Activated naive CD4-positive, alpha-beta T cell (primary cell): ENCODE data around the gene ADAMTS13.

ENCODE experiments used
- DNase-seq, 4 experiments: peaks; one replicate each; lab custom pipeline; 2025; lab: John Stamatoyannopoulos, UW

Gene ADAMTS13

DNA sequence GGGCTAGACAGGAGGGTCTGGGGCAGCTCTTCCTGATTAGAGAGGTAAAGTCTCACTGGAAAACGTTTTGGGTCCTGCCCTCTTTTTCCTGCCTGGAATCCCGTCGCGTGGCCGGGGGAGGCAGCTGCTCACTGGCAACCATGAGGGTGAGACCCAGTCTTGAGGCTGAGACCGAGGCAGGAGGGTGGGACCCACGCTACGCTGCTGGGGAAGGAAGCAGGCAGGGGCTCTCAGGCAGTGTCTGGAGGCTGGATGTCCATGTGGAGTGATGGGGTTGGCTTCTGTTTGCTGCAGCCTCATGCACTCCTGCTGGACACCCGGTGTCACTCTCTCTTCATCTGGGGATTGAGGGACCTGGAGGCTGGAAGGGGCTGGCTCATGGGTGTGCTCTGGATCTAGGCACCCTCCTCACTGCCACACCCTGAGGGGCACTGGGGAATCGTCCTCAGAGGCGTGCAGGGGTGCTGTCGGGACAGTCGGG is 68.1 kb downstream of the ADAMTS13 start:
- DNase-seq: no peak

DNA sequence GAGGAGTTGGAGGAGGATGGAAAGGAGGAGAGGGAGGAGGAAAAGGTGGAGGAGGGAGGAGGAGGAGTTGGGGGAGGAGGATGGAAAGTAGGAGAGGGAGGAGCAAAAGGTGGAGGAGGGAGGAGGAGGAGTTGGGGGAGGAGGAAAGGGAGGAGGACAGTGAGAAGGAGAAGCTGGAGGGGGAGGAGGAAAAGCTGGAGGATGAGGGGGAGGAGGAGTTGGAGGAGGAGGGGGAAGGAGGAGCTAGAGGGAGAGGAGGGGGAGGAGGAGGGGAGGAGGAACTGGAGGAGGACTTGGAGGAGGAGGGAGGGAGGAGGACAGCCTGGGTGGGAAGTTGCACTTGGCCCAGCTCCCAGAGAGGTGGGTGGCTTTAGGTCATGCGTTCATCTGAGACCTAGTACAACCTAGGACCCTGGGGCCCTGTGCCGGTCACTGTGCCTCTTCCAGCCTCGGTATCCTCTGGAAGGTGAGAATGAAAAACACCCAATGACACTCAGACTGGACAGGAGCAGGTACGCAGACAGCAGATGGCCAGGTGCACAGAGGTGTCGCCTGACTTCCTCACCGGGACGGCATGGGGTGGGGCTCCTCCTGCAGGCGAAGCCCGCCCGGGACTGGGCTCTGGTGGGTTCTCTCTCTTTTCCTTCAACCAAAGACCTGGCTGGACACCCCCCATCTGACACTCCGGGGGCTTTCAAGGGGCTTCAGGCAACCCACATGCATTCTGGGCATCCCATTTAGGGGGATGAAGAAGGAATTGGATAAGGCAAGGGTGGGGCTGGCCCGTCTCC is 68.9 kb downstream of the ADAMTS13 start:
- DNase-seq: no peak

DNA sequence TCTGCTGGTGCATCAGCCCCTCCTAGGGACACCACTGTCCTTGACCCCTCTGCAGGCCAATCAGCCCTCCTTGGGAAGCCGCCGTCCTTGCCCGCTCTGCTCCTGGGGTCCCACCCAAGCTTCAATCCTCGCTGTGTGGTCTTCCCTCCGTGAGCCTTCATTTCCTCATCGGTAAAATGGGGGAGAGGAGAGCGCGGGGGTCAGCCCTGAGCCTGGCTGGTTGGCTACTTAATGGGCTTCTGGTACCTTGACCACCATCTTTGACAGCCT is 69.4 kb downstream of the ADAMTS13 start:
- DNase-seq: no peak

DNA sequence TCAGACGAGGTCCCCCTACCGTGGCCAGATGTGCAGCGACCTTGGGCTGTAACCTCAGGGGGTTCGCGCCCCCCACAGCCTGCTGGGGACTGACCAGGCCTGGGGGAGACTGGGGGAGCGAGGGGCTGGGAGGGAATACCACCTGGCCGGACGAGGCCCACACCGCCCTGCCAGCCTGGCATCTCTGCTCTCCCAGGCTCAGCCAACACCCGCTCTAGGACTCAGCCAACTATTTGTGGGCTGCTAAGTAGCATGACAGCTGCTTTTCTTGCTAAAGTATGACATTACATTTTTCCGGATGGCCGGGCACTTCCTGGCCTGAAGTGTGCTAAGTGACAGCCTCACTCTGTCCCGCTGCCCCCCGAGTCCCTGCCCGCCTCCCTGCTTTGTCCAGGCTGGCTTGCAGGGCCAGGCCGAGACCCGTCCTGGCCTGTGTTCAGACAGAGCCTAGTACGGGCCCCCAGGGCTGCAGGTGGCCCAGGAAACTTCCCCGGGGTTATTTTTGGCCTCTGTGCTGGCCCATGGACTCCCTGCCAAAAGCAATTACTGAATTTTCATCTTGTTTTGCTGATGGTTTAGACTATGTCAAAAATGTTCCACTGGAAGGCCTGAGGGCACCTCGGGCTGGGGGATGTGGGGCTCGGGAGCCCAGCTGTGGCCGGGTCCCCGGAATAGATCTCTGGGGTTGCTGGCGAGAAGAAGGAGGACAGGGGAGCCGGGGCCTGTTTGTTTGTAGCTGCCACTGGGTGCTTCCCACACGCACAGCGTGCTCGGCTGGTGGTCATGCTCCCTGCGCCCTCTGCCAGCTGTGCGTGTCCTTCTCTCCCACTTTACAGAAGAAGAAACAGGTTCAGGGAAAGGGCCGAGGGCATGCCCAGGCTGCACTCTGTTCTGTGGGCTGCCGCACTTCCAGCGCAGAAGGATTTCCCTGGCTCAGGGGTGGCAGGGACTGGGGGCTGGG is 70.2 kb downstream of the ADAMTS13 start:
- DNase-seq: no peak

DNA sequence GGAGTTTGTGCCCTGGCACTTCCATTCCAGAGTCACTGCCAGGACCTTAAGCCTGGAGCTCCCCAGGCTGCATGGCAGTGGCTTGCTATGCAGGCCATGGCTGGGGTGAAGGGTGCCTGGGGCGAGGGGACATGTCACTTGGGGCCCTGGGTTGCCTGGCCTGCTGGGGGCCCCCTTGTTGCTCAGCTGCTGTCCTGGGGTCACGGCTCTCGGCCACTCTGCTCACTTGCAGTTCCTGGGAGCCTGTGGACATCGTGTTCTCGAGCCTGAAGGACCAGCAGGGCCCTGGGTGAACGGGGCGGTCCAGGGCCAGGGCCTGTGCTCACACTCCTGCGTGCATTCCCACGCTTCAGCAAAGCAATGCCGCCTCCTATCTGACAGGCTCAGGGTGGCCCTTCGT is 71.3 kb downstream of the ADAMTS13 start:
- DNase-seq: no peak

DNA sequence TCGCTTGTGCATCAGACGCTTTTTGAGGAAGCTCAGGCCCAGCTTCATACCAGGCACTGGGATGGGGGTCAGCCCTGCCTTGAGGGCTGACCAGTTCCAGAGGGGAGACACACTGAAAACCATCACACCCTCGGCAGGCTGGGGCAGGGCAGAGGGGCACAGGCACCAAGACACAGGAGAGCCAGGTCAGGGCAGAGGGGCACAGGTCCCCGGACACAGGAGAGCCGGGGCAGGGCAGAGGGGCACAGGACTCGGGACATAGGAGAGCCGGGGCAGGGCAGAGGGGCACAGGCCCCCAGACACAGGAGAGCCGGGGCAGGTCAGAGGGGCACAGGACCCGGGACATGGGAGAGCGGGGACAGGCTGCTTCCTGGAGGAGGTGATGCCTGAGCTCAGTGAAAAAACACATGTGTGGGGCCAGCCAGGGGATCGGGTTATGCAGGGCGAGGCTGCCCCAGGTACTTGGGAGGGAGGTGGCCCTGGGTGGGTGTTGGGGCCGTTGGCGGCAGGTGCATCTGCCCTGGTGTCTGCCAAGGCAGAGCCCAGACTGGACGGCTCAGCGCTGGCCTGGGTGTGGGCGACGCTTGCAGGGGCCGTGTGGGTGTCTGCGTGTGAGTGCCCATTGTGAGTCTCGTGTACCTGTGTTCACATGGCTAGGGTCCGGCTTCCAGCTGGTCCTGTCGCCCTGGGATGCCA is 71.8 kb downstream of the ADAMTS13 start:
- DNase-seq: no peak

DNA sequence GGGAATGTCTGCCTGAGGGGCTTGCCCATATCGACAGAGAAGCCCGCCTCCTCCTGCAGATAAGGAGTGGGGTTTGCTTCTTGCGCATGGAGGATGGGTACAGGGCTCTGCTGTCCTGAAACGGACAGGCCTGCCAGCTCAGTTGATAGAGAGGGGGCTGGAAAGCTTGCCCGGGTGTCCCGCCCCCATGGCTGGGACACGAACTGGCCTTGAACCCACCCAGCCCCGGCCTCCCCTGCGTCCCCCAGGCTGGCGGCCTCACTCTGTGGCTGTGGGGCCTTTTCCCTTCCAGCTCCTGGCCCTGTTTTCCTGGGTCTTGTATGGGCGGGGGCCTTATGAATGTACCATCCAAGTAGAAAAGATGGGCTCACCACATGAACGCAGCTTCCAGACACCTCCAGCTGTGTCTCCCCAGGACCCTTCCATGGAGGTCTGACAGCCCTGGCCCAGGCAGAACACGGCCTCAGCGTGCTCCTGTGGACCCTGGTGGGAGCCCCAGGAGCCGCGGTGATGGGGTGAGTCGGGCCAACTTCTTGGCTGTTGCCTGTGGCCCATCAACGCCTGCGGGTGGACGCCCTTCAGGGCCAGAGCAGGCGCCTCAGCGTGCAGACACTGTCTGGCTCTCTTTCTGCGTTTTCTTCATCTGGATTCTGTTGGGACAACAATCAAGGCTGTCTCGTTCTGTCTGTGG is 72.6 kb downstream of the ADAMTS13 start:
- no peak for DNase-seq

DNA sequence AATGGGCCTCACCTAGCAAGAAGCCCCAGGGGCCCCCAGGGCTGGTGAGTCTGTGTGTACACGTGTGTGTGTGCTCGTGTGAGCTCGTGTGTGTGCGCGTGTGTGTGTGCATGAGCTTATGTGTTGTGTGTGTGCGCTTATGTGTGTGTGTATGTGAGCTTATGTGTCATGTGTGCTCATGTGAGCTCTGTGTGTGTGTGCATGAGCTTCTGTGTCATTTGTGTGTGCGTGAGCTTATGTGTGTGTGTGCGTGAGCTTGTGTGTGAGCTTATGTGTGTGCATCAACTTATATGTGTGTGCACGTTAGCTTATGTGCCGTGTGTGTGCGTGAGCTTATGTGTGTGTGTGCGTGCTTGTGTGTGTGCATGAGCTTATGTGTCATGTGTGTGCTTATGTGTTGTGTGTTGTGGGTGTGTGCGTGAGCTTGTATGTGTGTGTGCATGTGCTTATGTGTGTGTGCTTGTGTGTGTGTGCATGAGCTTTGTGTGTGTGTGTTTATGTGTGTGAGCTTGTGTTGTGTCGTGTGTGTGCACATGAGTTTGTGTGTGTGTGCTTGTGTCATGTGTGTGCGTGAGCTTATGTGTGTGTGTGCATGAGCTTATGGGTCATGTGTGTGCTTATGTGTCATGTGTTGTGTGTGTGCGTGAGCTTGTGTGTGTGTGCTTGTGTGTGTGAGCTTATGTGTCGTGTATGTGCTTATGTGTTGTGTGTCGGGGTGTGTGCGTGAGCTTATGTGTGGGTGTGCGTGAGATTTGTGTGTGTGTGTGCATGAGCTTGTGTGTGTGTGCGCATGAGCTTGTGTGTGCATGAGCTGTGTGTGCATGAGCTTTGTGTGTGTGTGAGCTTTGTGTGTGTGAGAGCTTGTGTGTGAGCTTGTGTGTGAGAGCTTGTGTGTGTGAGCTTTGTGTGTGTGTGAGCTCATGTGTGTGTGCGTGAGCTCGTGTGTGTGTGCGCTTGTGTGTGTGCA is 73.4 kb downstream of the ADAMTS13 start:
- no peak for DNase-seq

DNA sequence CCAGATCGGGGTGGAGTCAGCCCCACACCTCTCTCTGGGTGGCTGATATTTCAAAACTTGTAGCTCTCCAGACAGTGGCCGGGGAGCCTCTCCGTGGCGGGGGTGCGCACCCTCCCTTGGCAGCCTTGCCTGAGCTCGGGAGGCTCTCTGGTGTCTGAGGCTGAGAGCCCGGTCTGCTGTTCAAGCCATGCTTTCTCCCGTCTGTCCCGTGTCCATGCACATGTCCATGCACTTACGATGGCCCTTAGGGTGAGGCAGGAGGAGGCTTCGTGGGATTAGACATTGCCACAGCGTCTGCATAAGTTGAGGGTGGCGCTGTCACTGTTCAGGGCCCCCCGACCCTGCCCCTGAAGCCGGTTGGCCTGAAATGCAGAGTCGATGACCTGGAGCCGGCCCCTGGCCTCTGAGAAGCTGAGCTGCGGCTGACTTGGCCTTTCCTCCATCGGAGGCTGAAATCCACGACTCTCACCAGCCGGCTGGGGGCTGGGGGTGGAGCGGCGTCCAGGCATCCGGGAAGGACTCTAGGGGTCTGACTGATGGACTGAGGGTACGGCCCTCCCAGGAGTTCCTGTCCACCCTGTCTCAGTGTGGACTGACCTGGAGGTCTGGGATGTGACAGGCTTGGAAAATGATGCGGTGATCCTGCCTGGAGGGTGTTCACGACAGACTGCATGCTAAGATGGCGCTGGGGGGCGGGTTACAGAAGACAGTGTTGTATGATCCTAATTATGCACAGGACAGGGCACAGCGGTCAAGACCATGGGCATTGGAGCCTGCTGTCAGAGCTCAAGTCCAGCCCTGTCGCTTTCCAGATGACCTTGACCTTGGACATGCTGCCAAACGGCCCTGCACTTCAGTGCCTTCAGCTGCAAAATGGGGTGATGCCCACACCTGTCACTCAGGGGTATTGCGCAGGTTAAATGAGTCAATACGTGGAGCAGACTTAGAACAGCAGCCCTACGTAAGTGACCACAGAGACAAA is 75.0 kb downstream of the ADAMTS13 start:
- DNase-seq: no peak

DNA sequence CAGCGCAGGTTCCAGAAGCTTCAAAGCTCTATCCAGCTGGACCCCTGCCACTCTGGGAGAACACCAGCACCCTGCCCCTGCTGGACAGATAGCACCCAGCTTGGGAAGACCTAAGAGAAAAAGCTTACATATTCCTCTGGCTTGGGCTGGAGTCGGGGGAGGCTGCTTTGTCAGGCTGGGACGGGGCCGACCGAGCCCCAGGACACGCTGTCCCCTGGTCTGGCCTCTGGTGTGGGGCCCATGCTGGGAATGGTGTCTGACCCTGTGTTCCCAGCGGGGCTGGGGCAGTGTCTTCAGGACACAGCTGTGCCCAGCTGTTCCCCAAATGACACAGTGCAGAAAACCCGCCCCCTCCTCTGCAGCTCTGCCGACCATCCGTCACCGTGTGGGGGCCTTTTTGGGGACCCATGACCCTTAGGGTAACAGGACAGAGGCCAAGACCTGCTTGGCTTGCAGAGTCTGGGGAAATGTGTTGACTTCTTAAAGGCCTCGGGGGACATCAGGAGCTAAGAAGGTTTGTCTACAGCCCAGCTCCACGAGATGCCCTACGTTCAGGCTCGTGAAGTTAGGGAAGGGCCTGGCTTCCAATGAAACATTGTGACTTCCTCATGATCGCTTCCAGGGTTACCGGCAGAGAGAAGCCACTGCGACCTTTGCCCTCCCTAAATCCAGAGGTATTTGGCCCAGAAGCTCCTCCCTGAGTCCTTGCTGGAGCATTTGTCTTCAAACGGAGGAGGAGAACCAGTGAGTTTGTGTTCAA is 77.1 kb downstream of the ADAMTS13 start:
- DNase-seq: no peak

DNA sequence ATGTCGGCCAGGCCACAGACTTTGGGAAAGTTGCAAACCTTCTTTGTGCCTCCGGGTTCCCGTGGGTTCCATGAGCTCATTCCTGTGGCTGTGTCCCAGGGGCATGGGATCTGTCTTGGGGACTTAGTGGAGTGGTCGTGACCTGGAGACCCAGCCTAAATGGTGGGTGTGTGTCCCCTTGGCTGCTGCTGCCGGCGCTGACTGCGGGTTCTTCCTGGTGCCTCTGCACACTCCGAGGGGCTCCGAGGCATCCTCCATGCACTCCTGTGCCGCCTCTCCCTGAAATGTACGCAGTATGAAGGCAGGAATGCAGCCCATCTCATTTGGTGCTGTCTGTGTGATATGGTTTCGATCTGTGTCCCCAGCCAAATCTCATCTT is 77.7 kb downstream of the ADAMTS13 start:
- no peak for DNase-seq

DNA sequence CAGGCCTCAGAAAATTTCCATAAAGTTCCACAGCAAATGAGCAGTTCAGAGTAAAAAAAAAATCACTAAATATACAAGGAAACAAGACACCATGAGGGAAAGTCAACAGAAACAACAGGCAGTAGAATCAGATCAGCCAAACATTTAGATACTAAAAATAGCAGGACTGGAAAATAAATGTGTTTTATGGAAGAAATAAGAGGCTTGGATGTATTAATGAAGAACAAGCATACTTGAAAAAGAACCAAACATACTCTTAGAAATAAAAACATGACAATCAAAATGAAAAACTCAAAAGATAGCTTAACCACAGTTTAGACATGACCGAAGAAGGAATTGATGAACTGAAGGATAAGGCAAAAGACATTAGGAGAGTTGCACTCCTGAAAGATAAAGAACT is 79.9 kb downstream of the ADAMTS13 start:
- DNase-seq: no peak

DNA sequence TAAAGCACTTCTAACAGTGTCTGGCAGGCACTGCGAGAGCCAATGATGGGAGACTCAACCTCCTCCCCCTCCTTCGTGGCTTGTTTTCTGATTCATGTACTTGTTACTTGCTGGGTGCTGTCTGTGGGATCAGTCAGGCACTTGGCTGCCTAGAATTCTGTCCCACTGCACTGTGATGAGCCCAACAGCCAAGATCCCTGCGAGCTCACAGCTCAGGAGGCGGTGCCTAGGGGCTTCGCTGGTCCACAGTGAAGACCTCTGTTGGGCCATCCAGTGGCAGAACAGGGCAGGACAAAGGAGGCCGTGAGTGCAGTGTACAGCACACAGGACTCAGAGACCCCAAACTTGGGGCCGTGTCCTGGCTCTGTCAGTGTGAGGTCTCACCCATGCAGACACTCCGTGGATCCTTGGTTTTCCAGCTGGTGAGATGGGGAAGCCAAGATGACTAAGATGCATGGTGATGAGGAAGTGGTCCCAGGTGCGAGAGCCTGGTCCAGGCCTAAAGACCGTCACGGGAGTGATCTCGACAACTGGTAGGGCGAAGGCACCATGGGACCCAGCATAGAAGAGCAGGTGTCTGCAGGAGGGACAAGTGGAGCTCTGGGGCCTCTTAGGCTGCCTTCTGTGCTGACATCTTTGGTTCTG is 83.1 kb downstream of the ADAMTS13 start:
- DNase-seq: no peak

DNA sequence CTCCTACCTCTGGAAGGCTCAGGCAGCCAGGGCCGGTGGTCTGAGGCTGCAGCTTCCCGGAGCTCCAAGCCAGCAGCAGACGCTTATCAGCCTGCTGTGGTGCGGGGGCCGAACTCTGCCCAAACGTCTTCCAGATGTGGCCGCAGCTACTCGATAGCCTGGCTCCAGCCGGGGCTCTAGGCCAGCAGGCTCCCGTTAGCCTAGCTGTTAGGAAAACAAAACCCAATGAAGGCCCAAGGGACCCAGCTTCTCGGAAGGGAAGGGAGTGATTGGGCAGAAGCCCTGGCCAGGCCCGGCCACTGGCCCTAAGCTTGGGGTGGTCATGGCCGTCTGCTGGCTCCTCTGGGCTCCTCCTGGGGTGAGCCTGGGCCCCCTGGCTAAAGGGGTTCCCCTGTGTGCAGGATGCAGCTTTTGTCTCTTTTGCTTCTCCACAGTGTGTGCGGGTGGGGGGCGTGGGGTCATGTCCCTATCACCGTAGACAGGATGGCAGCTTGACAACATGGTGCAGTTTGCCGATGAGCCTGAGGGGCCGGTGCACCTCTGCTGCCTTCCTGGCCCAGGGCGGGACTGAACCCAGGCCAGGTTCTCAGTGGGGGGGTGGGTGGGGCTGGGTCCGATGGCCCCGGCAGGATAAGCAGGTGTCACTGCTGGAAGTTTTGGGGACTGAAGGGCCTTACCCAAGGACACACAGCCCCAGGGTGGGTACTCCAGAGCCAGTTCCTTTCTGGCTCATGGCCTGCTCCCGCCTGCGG is 83.9 kb downstream of the ADAMTS13 start:
- DNase-seq: no peak

DNA sequence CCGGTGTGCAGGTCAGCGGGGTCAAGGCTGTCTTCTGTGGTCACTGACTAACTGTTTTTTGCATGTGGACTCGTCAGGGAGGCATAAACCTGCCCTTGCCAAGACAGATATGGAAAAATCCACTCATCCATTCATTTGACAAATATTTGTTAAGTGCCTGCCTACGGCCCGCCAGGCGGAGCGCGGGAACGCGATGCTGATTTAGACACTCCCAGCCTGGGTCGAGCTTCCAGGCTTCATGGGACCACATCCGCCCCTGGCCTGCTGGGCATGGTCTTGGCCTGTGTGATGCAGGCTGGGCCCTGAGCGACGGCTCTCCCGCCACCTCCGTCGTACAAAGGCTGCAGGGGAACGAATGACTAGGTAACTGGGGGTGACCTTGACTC is 84.5 kb downstream of the ADAMTS13 start:
- no peak for DNase-seq

DNA sequence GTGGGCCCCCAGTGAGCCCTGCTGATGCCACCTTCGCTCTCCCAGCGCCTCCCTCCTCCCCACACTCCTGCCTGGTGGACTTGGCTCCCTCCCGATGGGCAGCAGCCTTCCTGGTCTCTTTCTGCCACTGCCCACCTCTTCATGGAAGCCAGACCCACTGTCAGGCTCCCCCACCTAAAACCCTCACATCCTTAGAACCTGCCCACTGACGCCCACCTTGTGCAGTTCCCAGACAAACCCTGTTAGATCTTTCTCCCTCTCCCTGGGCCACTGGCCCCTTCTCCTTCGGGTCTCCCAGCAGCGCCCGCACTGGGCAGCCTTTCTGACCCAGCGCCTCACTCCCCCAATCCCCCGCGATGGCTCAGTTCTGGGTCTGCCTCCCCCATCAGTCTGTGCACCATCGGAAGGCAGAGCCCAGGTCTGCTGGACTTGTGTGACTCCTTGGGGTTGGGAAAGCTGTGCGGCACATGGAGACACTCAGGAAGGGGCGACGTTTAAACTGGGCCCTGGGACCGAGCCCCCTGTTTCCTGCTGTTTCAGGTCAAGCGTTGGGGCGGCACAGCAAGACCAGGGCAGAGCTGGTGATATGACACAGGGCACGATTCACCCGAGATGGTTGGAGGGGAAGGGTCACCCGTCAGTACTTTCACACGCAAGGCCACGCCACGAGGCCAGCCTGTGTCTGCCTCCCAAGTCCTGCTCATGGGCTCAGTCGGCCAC is 85.2 kb downstream of the ADAMTS13 start:
- DNase-seq: no peak

DNA sequence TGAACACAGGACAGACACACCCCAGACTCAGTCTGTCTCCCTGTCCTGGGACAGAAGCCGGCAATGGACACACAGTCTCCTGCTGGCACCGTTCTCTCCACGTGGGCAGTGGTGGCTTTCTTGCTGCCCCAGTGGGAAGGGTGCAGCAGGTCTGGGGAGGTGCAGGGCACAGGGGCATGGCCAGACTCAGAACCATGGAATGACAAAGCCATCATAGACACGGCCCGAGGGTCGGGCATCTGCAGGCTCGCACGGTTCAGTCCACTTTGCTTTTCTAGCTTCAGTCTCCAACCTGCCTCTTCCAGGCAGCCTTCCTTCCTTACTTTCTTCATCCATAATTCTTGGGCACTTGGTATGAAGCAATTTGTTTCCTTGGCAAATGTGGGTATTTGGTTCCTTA is 85.9 kb downstream of the ADAMTS13 start:
- DNase-seq: no peak
